ENCODE measurements around the gene CDC42EP5. TPM values are rescaled to one million over a fixed set of nuclear protein-coding genes. Genes with fewer than 3 reads are reported as not detected.

CDC42EP5 gene
- total RNA-seq, 1 donor from 2014 or later = 33.4 TPM

DNA sequence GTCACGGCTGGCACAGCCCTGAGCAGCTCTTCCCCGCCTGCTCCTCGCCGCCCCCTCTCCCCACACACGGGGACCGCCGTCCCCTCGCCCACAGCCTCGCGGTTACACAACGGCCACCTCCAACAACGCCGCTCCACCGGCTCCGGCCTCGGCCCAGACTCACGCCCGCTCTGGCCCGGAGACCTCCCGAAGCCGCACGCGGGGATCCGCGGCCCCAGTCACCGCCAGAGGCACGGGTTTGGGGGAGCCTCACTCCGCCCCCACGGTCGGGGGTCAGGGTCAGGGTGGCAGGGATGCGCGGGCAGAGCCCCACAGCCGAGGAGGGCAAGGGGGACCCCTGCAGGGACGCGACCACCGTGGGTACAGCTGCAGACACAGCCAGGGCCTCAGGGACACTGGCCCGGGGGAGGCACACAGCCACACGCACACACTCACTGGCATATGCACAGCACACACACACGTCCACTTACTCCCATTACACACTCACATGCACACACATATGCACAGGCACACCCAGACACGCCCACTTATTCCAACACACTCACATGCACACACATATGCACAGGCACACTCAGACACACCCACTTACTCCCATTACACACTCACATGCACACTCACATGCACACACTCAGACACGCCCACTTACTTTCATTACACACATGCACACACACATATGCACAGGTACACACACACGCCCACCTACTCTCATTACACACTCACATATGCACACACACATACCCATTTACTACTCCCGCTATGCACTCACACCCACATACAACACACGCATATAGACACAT is 56.2 kb downstream of the CDC42EP5 start:
- H3K36me3 ChIP-seq = no peaks in the 10 kb centered on the region
- no peak overlapping the region for H3K4me3 ChIP-seq
- H3K27me3 ChIP-seq = no peaks in the 10 kb centered on the region
- DNase-seq (ENCODE audit: extremely low spot score in 2 of 2) = no peak
- peaks cover 10% of the 10 kb centered on the region for H3K4me1 ChIP-seq
- no peak overlapping the region for H3K27ac ChIP-seq
- intact Hi-C loops (cut with DNase I) = no loop called here
- TF ChIP-seq, protein P1, sequence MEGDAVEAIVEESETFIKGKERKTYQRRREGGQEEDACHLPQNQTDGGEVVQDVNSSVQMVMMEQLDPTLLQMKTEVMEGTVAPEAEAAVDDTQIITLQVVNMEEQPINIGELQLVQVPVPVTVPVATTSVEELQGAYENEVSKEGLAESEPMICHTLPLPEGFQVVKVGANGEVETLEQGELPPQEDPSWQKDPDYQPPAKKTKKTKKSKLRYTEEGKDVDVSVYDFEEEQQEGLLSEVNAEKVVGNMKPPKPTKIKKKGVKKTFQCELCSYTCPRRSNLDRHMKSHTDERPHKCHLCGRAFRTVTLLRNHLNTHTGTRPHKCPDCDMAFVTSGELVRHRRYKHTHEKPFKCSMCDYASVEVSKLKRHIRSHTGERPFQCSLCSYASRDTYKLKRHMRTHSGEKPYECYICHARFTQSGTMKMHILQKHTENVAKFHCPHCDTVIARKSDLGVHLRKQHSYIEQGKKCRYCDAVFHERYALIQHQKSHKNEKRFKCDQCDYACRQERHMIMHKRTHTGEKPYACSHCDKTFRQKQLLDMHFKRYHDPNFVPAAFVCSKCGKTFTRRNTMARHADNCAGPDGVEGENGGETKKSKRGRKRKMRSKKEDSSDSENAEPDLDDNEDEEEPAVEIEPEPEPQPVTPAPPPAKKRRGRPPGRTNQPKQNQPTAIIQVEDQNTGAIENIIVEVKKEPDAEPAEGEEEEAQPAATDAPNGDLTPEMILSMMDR (IDR thresholded peaks at IDR 0.05) = no peak
- H3K9me3 ChIP-seq = no peaks in the 10 kb centered on the region

DNA sequence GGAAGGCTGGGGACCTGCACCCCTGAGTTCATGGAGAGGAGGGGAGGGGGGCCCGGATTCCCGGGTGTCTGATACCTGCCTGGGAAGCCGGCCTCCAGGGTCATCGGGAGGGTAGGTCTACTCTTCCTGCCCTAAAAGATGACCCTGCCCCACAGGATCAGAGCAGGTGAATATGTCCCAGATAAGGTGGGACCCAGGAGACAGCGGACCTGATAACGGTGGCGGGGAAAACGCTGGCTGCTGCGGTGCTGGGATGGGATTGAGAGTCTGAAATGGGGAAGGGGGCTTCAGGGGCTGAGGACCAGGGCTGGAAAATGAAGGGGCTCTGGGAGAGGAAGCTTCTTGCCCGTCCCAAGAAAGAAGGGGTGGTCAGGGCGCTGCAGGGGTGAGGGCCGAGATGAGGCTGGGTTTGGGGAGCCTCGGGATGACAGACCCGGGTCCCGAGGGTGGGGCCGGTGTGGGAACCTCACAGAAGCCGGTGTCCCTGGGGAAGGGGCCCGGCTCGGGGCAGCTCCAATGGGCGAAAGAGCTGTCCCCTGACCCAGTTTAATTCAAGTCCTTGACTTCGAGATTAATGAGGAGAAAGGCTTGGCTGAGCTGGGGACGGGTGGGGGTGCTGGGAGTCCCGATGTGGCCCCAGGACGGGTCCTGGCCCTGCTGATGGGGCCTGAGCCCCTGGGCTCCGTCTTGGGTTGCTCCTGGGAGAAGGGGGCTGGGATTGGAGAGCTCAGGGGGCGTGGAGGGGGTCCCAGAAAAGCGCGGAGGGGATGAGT is 57.0 kb downstream of the CDC42EP5 start:
- intact Hi-C loops (cut with DNase I) = no loop called here
- H3K4me1 ChIP-seq = peaks cover 7% of the 10 kb centered on the region

DNA sequence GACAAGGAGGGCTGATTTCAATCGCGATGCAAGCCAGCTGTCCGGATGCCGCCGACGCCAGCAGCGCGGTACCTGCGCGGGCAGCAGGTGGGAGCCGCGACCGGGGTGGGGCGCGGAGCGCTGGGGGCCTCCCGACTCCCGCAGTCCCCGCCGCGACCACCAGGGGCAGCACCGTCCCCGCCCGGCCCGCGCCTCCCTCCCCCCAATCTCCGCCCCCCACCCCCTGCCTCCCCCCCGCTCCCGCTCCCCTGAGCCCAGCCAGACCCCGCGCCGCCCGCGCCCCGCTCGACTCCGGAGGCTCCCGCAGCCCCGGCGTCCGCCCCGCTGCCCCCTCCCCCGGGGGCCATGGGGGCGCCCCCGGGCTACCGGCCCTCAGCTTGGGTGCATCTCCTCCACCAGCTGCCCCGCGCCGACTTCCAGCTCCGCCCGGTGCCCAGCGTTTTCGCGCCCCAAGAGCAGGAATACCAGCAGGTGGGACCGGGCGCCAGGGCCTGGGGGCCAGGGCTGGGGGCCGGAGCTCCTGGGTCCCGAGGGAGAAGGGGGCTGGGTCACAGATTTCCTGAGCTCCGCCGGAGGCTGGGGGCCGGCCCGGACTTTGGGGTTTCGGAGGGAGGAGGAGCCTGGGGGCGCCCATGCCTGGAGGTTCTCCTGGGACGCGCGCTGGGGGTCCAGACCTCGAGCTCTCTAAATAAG is 57.7 kb downstream of the CDC42EP5 start, which contains the start of gene TTYH1:
TSS of gene TTYH1 (plus strand) at position 257 of the 693 bp plus-strand sequence. CDS start at position 346, 89 bp downstream.
- no peaks in the 10 kb centered on the region for H3K9me3 ChIP-seq
- H3K36me3 ChIP-seq = no peaks in the 10 kb centered on the region
- no peaks in the 10 kb centered on the region for H3K27me3 ChIP-seq
- peaks cover under 1% of the 10 kb centered on the region for H3K4me1 ChIP-seq
- TF ChIP-seq POLR2A (IDR thresholded peaks at IDR 0.05) (no peak), POLR2AphosphoS5 (IDR thresholded peaks at IDR 0.05; ENCODE audit: insufficient read depth in 1 of 2, low read depth in 1 of 2) (no peak)
- TF ChIP-seq, protein P1 (IDR thresholded peaks at IDR 0.05) = no peak
- no peak for DNase-seq (ENCODE audit: extremely low spot score in 2 of 2)
- intact Hi-C loops (cut with DNase I) = no loop called here
- H3K27ac ChIP-seq = no peak within 1 kb of the TSS
- H3K4me3 ChIP-seq = peak within 1 kb of the TSS in 1 of 2 donors; percentile 31

More for the DNA sequence above, 57.0 kb downstream of the CDC42EP5 start:
- H3K27ac ChIP-seq = no peak overlapping the region
- TF ChIP-seq POLR2AphosphoS5 (IDR thresholded peaks at IDR 0.05; ENCODE audit: insufficient read depth in 1 of 2, low read depth in 1 of 2) (no peak), POLR2A (IDR thresholded peaks at IDR 0.05) (no peak)
- TF ChIP-seq, protein P1 (IDR thresholded peaks at IDR 0.05) = no peak
- H3K27me3 ChIP-seq = no peaks in the 10 kb centered on the region
- no peaks in the 10 kb centered on the region for H3K36me3 ChIP-seq
- DNase-seq (ENCODE audit: extremely low spot score in 2 of 2) = no peak
- H3K9me3 ChIP-seq = no peaks in the 10 kb centered on the region
- peak overlapping the region in 1 of 2 donors; percentile 31 for H3K4me3 ChIP-seq

Small RNA genes lying within 50 kb of the gene (small RNA-seq; reads per million reads assigned to genes)
- not detected for gene AC245884.3

Other genes with a start within 250 kb of the CDC42EP5 start
- gene LILRA6, start 230.5 kb downstream of the CDC42EP5 start, total RNA-seq = 1.5 TPM
- gene LILRB5, start 216.0 kb downstream of the CDC42EP5 start, total RNA-seq = 12.3 TPM
- 2.0 TPM for gene LILRB2, start 192.2 kb downstream of the CDC42EP5 start, total RNA-seq
- gene LILRA5, start 160.1 kb downstream of the CDC42EP5 start, total RNA-seq = 2.9 TPM
- not detected for gene LILRA4, start 134.1 kb downstream of the CDC42EP5 start, total RNA-seq
- gene LAIR1, start 108.4 kb downstream of the CDC42EP5 start, total RNA-seq = 8.8 TPM
- gene TTYH1, start 57.8 kb downstream of the CDC42EP5 start, total RNA-seq = 5.9 TPM
- gene LENG8, start 24.1 kb downstream of the CDC42EP5 start, total RNA-seq = 129 TPM
- 10.3 TPM for gene LENG9, start 9.5 kb downstream of the CDC42EP5 start, total RNA-seq
- not detected for gene LAIR2, start 29.5 kb upstream of the CDC42EP5 start, total RNA-seq
- not detected for gene LILRA2, start 100.5 kb upstream of the CDC42EP5 start, total RNA-seq
- gene LILRA1, start 120.3 kb upstream of the CDC42EP5 start, total RNA-seq = 1.7 TPM
- 2.2 TPM for gene LILRB1, start 157.2 kb upstream of the CDC42EP5 start, total RNA-seq
- 2.9 TPM for gene LILRB4, start 189.7 kb upstream of the CDC42EP5 start, total RNA-seq

Measured in vagina (tissue), 2 donors.